DND-41 (cell line): ENCODE measurements around the gene ACO2.

Experiments
- EZH2 ChIP-seq: IDR thresholded peaks from 3 replicates; pipeline ENCODE4 v1.6.1; 2012; ENCODE audit warnings: borderline replicate concordance, low read depth, mild to moderate bottlenecking, moderate library complexity, low read length, inconsistent platforms; ENCODE audit not compliant: severe bottlenecking
- TF ChIP-seq, protein P1 (sequence below): IDR thresholded peaks from 2 replicates; pipeline ENCODE4 v1.5.1; 2012; ENCODE audit warnings: borderline replicate concordance, low read length, moderate library complexity, mild to moderate bottlenecking; ENCODE audit not compliant: poor library complexity, severe bottlenecking; ENCODE audit errors: extremely low read depth

GRCh38 chr22:41508770-41509170, 39.9 kb downstream of the ACO2 start:
- TF ChIP-seq, protein P1, sequence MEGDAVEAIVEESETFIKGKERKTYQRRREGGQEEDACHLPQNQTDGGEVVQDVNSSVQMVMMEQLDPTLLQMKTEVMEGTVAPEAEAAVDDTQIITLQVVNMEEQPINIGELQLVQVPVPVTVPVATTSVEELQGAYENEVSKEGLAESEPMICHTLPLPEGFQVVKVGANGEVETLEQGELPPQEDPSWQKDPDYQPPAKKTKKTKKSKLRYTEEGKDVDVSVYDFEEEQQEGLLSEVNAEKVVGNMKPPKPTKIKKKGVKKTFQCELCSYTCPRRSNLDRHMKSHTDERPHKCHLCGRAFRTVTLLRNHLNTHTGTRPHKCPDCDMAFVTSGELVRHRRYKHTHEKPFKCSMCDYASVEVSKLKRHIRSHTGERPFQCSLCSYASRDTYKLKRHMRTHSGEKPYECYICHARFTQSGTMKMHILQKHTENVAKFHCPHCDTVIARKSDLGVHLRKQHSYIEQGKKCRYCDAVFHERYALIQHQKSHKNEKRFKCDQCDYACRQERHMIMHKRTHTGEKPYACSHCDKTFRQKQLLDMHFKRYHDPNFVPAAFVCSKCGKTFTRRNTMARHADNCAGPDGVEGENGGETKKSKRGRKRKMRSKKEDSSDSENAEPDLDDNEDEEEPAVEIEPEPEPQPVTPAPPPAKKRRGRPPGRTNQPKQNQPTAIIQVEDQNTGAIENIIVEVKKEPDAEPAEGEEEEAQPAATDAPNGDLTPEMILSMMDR = no peak
- TF ChIP-seq EZH2 = no peak
